Karpas-422 (cell line): Measurements from ENCODE around the gene ALDH16A1. TPM values are rescaled to one million over a fixed set of nuclear protein-coding genes. Genes with fewer than 3 reads are reported as not detected.
A peak's percentile ranks its signal among the peaks of the same experiment; 100 is the strongest.

Experiments used
- DNase-seq: peaks from one replicate; pipeline ENCODE4 v3.0.0-alpha.2; 2015
- H2AFZ ChIP-seq: fragments of 200-600 bp; sonication (generic); 2 replicates; pipeline ENCODE4 v1.6.1; 2014; ENCODE audit warnings: antibody characterized with exemption, low read length, mixed read lengths
- H3K27ac ChIP-seq: fragments of 200-600 bp; sonication (generic); 2 replicates; pipeline ENCODE4 v1.5.1; 2014; ENCODE audit warnings: mild to moderate bottlenecking, low read length, moderate library complexity
- H3K27me3 ChIP-seq: fragments of 200-600 bp; sonication (generic); 2 replicates; pipeline ENCODE4 v1.6.1; 2014; ENCODE audit warnings: low read length, mixed read lengths
- H3K36me3 ChIP-seq: fragments of 200-600 bp; sonication (generic); 2 replicates; pipeline ENCODE4 v1.6.1; 2014; ENCODE audit warnings: low read length, mixed read lengths; ENCODE audit not compliant: insufficient read depth
- H3K4me1 ChIP-seq: fragments of 200-600 bp; sonication (generic); 2 replicates; pipeline ENCODE4 v1.6.1; 2014; ENCODE audit warnings: mild to moderate bottlenecking, low read length, mixed read lengths
- H3K4me2 ChIP-seq: fragments of 200-600 bp; sonication (generic); 2 replicates; pipeline ENCODE4 v1.6.1; 2014; ENCODE audit warnings: low read length, low read depth, mild to moderate bottlenecking; ENCODE audit not compliant: poor library complexity, severe bottlenecking
- H3K4me3 ChIP-seq: fragments of 200-600 bp; sonication (generic); 2 replicates; pipeline ENCODE4 v1.5.1; 2014; ENCODE audit warnings: mild to moderate bottlenecking, antibody characterized with exemption, low read length, mixed read lengths
- H3K79me2 ChIP-seq: fragments of 200-600 bp; sonication (generic); 2 replicates; pipeline ENCODE4 v1.6.1; 2014; ENCODE audit warnings: mild to moderate bottlenecking, low read length, mixed read lengths
- H3K9ac ChIP-seq: fragments of 200-600 bp; sonication (generic); 2 replicates; pipeline ENCODE4 v1.6.0; 2014; ENCODE audit warnings: low read length
- H3K9me2 ChIP-seq: fragments of 200-600 bp; sonication (generic), shearing (Covaris generic); replicated peaks from 2 replicates; pipeline ENCODE4 v1.6.0; 2014; ENCODE audit warnings: mild to moderate bottlenecking, low read length, moderate library complexity; ENCODE audit not compliant: insufficient read depth
- H3K9me3 ChIP-seq: fragments of 300-700, 200-600 bp; sonication (generic); 2 replicates; pipeline ENCODE4 v1.6.1; 2014; ENCODE audit warnings: low read length, mixed read lengths
- H4K20me1 ChIP-seq: fragments of 200-600 bp; sonication (generic); 2 replicates; pipeline ENCODE4 v1.6.1; 2014; ENCODE audit warnings: mild to moderate bottlenecking, antibody characterized with exemption, low read length, low read depth; ENCODE audit not compliant: insufficient read depth
- total RNA-seq: library from RNA; depleted of rRNA; stranded (reverse); fragments of >200 nt; shearing (Covaris generic); gene quantifications from 2 replicates; pipeline ENCODE4 v1.2.3, GENCODE V29; 2014; ENCODE audit warnings: low replicate concordance

ALDH16A1 gene
- total RNA-seq, 1 experiment from 2014 or later, result 15.9 TPM

DNA sequence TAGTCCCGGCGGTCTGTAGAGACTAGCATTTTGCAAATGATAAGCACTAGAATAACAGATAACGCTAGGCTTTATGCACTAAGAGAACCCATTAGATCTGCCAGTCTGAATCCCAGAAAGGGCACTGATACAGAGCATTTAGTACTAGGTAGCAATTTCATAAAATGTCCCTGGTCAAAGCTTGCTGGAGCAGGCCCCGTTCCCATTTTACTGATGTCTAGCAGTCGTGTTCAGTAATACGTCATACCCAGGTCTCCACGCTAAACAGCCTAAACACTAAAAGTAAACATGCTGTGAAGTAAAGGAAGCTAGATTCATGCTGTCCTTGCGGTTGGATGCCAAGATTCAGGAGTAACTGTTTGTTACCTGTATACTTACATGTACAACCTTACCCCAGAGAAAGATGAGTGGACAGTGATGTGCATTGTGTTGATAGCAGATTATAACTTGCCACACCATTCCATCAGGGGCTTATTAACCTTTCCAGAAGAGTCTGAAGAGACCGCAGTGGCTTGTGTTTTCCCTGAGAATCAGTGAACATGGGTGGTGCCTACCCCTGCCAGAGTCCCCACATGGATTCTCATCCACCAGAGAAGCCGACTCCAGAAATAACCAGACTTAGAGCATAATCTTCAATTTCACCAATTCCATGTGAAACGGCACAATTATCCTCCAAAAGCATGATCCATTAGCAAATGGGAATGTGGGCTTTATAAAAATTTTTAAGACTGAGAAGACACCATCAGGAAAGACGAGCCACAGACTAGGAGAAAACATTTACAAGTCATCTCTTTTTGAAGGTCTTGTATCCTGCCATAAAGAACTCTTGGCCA is 39.8 kb downstream of the ALDH16A1 start:
- Histone ChIP-seq H4K20me1 (peaks cover 44% of the 10 kb centered on the region), H3K4me2 (no peak overlapping the region), H3K9me2 (no peaks in the 10 kb centered on the region), H3K9ac (no peak overlapping the region), H3K27me3 (no peaks in the 10 kb centered on the region), H2AFZ (no peak overlapping the region), H3K9me3 (no peaks in the 10 kb centered on the region), H3K27ac (peak overlapping the region; percentile 5; the same call in 1 of the 2 replicates), H3K4me3 (no peak overlapping the region), H3K4me1 (peaks cover 34% of the 10 kb centered on the region), H3K36me3 (peaks cover 55% of the 10 kb centered on the region), H3K79me2 (peaks cover 36% of the 10 kb centered on the region)
- peak; percentile 80 for DNase-seq

DNA sequence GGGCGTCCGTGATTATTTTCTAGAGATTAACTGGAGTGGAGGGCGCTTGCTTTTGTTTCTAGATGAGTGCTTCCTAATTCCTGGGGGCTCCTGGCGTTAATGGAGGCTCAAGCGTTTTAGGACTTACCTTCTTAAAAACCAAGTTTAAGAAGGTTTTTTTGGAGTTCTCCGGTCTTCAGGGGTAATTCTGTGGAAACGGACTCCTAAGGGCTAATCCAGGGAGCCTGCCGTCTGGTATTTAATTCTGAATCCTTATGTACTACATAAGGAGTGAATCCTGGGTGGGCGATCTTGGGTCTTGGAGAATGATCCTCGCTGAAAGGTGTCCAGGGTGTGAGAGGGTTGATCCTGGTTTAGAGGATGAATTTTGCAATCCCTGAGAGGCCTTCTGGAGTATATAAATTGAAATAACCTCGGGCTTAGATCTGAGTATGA is 43.6 kb downstream of the ALDH16A1 start:
- Histone ChIP-seq H3K4me2 (peak overlapping the region; percentile 98), H3K27me3 (no peaks in the 10 kb centered on the region), H3K79me2 (peaks cover 17% of the 10 kb centered on the region), H3K9ac (peak overlapping the region; percentile 98), H3K9me2 (no peaks in the 10 kb centered on the region), H4K20me1 (peaks cover 34% of the 10 kb centered on the region), H3K4me1 (peaks cover 51% of the 10 kb centered on the region), H3K27ac (peak overlapping the region; percentile 86), H3K9me3 (no peaks in the 10 kb centered on the region), H2AFZ (no peak overlapping the region), H3K4me3 (peak overlapping the region; percentile 95), H3K36me3 (peaks cover 37% of the 10 kb centered on the region)
- no peak for DNase-seq

DNA sequence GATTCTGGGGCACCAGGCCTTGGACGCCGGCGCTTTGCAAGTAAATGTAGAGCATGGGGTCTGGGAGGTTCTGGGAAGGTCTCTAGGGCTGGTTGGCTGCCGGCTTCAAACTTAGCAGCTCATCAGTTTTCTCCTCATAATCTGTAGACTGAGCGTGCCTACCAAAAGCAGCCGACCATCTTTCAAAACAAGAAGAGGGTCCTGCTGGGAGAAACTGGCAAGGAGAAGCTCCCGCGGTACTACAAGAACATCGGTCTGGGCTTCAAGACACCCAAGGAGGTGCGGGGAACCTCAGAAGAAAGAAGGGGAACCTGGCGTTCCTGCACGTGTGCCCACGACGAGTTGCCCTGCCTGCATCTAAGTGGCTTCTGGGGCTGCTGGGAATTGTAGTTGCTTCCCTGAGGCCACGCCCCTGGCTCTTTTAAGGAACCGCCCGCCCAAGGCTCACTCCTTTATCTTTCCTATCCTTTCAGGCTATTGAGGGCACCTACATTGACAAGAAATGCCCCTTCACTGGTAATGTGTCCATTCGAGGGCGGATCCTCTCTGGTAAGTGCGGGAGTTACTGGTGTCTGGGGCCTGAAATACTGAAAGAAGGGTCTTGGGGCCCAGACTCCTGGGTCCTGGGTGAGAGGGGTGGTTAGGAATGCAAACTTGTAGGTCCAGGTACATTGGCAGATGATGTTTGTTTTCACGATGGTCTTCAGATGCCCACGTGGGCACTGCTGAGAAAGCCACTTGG is 44.2 kb downstream of the ALDH16A1 start:
- Histone ChIP-seq H3K27ac (peak overlapping the region; percentile 86), H3K27me3 (no peaks in the 10 kb centered on the region), H3K4me1 (peaks cover 51% of the 10 kb centered on the region), H2AFZ (no peak overlapping the region), H3K9me3 (no peaks in the 10 kb centered on the region), H3K79me2 (peaks cover 17% of the 10 kb centered on the region), H3K9ac (peak overlapping the region; percentile 98), H3K36me3 (peaks cover 35% of the 10 kb centered on the region), H3K4me2 (peak overlapping the region; percentile 98), H4K20me1 (peaks cover 34% of the 10 kb centered on the region), H3K4me3 (peak overlapping the region; percentile 95), H3K9me2 (no peaks in the 10 kb centered on the region)
- DNase-seq, result peak; percentile 94

DNA sequence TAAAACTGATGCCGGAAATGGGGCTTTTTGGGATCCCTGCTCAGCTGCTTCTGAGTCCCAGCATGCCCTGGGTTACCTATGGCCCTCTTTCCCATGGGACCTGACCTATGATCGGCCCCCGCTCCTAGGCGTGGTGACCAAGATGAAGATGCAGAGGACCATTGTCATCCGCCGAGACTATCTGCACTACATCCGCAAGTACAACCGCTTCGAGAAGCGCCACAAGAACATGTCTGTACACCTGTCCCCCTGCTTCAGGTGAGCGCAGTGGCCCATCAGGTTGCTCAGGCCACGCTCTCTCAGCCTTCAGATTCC is 44.7 kb downstream of the ALDH16A1 start:
- Histone ChIP-seq H3K79me2 (peaks cover 17% of the 10 kb centered on the region), H3K36me3 (peaks cover 30% of the 10 kb centered on the region), H3K4me3 (peak overlapping the region; percentile 95), H3K9me3 (no peaks in the 10 kb centered on the region), H3K4me2 (peak overlapping the region; percentile 98), H3K9ac (peak overlapping the region; percentile 98), H3K4me1 (peaks cover 51% of the 10 kb centered on the region), H2AFZ (no peak overlapping the region), H3K27ac (no peak overlapping the region), H3K9me2 (no peaks in the 10 kb centered on the region), H4K20me1 (peaks cover 29% of the 10 kb centered on the region), H3K27me3 (no peaks in the 10 kb centered on the region)
- no peak for DNase-seq

DNA sequence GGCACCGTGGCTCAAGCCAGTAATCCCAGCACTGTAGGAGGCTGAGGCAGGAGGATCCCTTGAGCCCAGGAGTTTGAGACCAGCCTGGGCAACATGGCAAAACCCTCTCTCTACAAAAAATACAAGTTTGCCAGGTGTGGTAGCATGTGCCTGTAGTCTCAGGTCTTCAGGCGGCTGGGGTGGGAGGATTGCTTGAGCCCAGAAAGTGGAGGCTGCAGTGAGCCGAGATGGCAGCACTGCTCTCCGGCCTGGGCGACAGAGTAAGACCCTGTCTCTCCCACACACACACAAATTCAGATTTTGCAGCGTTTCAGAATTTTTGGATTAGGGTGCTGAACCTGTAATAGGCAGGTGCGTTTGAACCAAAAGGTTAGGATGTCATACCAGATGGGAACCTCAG is 45.5 kb downstream of the ALDH16A1 start:
- Histone ChIP-seq H3K4me2 (peak overlapping the region; percentile 98), H3K27ac (no peak overlapping the region), H3K4me1 (peaks cover 55% of the 10 kb centered on the region)

DNA sequence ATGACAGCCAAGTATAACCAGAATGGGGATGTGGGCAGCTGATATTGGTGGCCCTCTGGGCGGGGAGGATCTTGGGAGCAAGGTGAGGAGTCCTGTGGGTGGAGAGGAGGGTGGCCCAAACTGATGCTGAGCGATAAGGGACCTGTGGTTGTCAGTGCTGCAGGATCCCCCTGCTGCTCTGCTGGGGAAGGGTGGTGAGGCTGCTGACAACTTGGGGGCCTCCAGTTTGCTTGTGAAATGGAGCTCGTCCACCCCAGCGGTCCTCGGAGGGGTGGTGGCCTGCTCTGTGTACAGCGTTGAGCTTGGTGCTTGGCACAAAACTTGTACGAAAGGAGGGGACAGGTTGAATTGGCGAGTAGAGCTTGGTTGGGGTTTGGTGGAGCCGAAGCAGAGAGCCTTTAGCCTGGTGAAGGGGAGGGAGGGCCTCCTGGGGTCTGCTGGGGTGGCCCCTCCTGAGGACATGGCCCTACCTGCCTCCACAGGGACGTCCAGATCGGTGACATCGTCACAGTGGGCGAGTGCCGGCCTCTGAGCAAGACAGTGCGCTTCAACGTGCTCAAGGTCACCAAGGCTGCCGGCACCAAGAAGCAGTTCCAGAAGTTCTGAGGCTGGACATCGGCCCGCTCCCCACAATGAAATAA is 46.1 kb downstream of the ALDH16A1 start:
- no peak overlapping the region for H2AFZ ChIP-seq
- H3K27me3 ChIP-seq, result no peaks in the 10 kb centered on the region
- H3K9me3 ChIP-seq, result no peaks in the 10 kb centered on the region
- H4K20me1 ChIP-seq, result peaks cover 29% of the 10 kb centered on the region
- no peaks in the 10 kb centered on the region for H3K9me2 ChIP-seq
- peaks cover 17% of the 10 kb centered on the region for H3K79me2 ChIP-seq
- peak overlapping the region; percentile 15; the same call in 1 of the 2 replicates for H3K9ac ChIP-seq
- H3K36me3 ChIP-seq, result peaks cover 28% of the 10 kb centered on the region
- H3K4me3 ChIP-seq, result peak overlapping the region; percentile 1; the same call in 1 of the 2 replicates
- peak overlapping the region; percentile 98 for H3K4me2 ChIP-seq
- peak; percentile 44 for DNase-seq
- peaks cover 54% of the 10 kb centered on the region for H3K4me1 ChIP-seq
- no peak overlapping the region for H3K27ac ChIP-seq

More for the DNA sequence above, 45.5 kb downstream of the ALDH16A1 start:
- peaks cover 28% of the 10 kb centered on the region for H3K36me3 ChIP-seq
- H3K9ac ChIP-seq, result peak overlapping the region; percentile 98; the same call in 1 of the 2 replicates
- no peak overlapping the region for H2AFZ ChIP-seq
- H3K9me2 ChIP-seq, result no peaks in the 10 kb centered on the region
- no peaks in the 10 kb centered on the region for H3K27me3 ChIP-seq
- H3K9me3 ChIP-seq, result no peaks in the 10 kb centered on the region
- H4K20me1 ChIP-seq, result peaks cover 29% of the 10 kb centered on the region
- peak overlapping the region; percentile 95; the same call in 1 of the 2 replicates for H3K4me3 ChIP-seq
- DNase-seq, result no peak
- H3K79me2 ChIP-seq, result peaks cover 17% of the 10 kb centered on the region

DNA sequence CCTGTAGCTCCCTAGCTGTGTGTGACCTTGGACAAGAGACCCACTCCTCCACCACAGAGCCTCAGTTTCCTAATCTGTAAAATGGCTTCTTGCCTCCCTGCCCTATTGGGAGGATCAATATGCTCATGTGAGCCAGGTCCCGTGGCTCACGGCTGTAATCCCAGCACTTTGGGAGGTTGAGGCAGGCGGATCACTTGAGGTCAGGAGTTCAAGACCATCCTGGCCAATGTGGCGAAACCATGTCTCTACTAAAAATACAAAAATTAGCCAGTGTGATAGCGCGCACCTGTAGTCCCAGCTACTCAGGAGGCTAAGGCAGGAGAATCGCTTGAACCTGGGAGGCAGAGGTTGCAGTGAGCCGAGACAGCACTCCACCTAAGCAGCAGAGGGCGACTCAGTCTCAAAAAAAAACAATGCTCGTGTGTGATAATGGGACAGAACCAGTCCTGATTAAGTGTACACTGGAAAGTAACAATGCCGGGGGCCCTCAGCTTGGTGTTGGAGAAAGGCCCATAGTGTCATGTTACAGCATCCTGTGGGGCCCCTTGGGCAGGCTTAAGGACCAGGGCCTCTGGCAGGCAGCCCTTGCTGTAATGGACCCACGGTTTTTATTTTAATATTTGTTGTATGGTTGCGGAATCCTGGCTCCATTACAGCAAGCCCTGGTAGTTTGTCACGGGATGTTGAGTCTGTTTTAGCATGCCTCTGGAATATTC is 50.0 kb downstream of the ALDH16A1 start:
- no peaks in the 10 kb centered on the region for H3K27me3 ChIP-seq
- DNase-seq, result peak; percentile 89
- H3K36me3 ChIP-seq, result peaks cover 13% of the 10 kb centered on the region
- no peaks in the 10 kb centered on the region for H3K9me2 ChIP-seq
- H3K9ac ChIP-seq, result no peak overlapping the region
- H4K20me1 ChIP-seq, result peaks cover 21% of the 10 kb centered on the region
- peaks cover 2% of the 10 kb centered on the region; the same call in 1 of the 2 replicates for H3K79me2 ChIP-seq
- no peak overlapping the region for H2AFZ ChIP-seq
- H3K4me1 ChIP-seq, result peaks cover 47% of the 10 kb centered on the region
- no peak overlapping the region for H3K4me3 ChIP-seq
- H3K4me2 ChIP-seq, result no peak overlapping the region
- no peak overlapping the region for H3K27ac ChIP-seq
- H3K9me3 ChIP-seq, result no peaks in the 10 kb centered on the region
